GM12878 (cell line): ENCODE data around the gene FNTB.

Experiments
- BRCA1 ChIP-seq: IDR thresholded peaks from 2 replicates; pipeline ENCODE4 v1.6.1; 2011; ENCODE audit warnings: low read depth, low read length, improper control_type of control experiment
- CEBPB ChIP-seq, 2 experiments: fragments of 150-350 bp in 1 of 2; IDR thresholded peaks; 2 replicates each; pipeline ENCODE4 v1.6.1; 2012 to 2014; ENCODE audit warnings: low read depth in 2 of 2, low read length in 2 of 2, borderline replicate concordance in 1 of 2, inconsistent platforms in 1 of 2
- DPF2 ChIP-seq: fragments of 450-650 bp; IDR thresholded peaks from 2 replicates; pipeline ENCODE4 v1.6.1; 2017; ENCODE audit warnings: mild to moderate bottlenecking
- ESRRA ChIP-seq: IDR thresholded peaks from 2 replicates; pipeline ENCODE4 v1.6.1; 2012; ENCODE audit warnings: mild to moderate bottlenecking, low read length, improper control_type of control experiment
- GABPA ChIP-seq: IDR thresholded peaks from 2 replicates; pipeline ENCODE4 v1.6.1; 2014; ENCODE audit warnings: antibody characterized with exemption, low read depth, mild to moderate bottlenecking, inconsistent platforms
- MEF2B ChIP-seq: fragments of 450-650 bp; IDR thresholded peaks from 2 replicates; pipeline ENCODE4 v1.6.1; 2018; ENCODE audit warnings: mild to moderate bottlenecking, moderate library complexity; ENCODE audit not compliant: partially characterized antibody, poor library complexity, severe bottlenecking
- NFIC ChIP-seq: IDR thresholded peaks from 2 replicates; pipeline ENCODE4 v1.6.1; 2012; ENCODE audit warnings: low read depth, mild to moderate bottlenecking, inconsistent platforms, low read length, moderate library complexity
- NR2F1 ChIP-seq: fragments of 450-650 bp; conservative IDR thresholded peaks from 2 replicates; pipeline ENCODE4 v1.6.1; 2017; ENCODE audit warnings: mild to moderate bottlenecking
- TAF1 ChIP-seq: IDR thresholded peaks from 2 replicates; pipeline ENCODE4 v1.6.1; 2011; ENCODE audit warnings: mild to moderate bottlenecking, low read depth, low read length, borderline replicate concordance
- TF ChIP-seq, protein P1 (sequence below), 3 experiments: IDR thresholded peaks in 2 of 3; conservative IDR thresholded peaks in 1 of 3; 2 replicates each; pipeline ENCODE4 v1.5.1; 2011; ENCODE audit warnings: low read depth in 3 of 3, low read length in 3 of 3, mild to moderate bottlenecking in 3 of 3, control low read depth in 2 of 3, moderate library complexity in 2 of 3, inconsistent platforms in 1 of 3, mixed read lengths in 1 of 3; ENCODE audit not compliant: control insufficient read depth in 2 of 3, insufficient read depth in 1 of 3; ENCODE audit errors: extremely low read depth in 1 of 3
- TF ChIP-seq, protein P2 (sequence below): IDR thresholded peaks from 2 replicates; pipeline ENCODE4 v1.6.1; 2012; ENCODE audit warnings: mild to moderate bottlenecking, low read depth, low read length
- TF ChIP-seq, protein P3 (sequence below): fragments of 150-350 bp; IDR thresholded peaks from 2 replicates; pipeline ENCODE4 v1.6.1; 2016; ENCODE audit warnings: low read depth, low read length

DNA sequence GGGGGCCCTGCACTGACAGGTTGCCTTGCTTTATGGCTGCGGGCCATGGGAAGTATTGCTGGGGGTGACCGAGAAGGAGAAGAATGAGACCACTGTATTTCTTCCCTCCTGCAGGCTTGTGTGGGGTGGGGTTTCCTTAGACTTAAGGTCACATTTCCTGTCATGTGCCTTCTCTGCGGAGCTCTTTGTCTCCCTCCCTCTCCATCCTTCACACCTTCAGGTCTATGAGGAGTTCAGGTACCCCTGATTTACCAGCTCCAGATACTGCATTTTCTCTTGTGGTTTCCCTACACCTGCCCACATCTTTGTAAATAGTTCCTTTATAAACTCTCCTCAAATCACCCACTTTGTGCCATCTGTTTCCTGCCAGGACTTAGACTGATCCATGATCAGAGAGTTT is 3.6 kb downstream of the FNTB start:
- TF ChIP-seq, protein P1, sequence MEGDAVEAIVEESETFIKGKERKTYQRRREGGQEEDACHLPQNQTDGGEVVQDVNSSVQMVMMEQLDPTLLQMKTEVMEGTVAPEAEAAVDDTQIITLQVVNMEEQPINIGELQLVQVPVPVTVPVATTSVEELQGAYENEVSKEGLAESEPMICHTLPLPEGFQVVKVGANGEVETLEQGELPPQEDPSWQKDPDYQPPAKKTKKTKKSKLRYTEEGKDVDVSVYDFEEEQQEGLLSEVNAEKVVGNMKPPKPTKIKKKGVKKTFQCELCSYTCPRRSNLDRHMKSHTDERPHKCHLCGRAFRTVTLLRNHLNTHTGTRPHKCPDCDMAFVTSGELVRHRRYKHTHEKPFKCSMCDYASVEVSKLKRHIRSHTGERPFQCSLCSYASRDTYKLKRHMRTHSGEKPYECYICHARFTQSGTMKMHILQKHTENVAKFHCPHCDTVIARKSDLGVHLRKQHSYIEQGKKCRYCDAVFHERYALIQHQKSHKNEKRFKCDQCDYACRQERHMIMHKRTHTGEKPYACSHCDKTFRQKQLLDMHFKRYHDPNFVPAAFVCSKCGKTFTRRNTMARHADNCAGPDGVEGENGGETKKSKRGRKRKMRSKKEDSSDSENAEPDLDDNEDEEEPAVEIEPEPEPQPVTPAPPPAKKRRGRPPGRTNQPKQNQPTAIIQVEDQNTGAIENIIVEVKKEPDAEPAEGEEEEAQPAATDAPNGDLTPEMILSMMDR (IDR thresholded peaks at IDR 0.05 in 2 of 3, conservative IDR thresholded peaks at IDR 0.05 in 1 of 3; ENCODE audit: control insufficient read depth in 2 of 3, extremely low read depth in 1 of 3, insufficient read depth in 1 of 3, low read depth in 3 of 3, low read length in 3 of 3) = no peak
- TF ChIP-seq, protein P2, sequence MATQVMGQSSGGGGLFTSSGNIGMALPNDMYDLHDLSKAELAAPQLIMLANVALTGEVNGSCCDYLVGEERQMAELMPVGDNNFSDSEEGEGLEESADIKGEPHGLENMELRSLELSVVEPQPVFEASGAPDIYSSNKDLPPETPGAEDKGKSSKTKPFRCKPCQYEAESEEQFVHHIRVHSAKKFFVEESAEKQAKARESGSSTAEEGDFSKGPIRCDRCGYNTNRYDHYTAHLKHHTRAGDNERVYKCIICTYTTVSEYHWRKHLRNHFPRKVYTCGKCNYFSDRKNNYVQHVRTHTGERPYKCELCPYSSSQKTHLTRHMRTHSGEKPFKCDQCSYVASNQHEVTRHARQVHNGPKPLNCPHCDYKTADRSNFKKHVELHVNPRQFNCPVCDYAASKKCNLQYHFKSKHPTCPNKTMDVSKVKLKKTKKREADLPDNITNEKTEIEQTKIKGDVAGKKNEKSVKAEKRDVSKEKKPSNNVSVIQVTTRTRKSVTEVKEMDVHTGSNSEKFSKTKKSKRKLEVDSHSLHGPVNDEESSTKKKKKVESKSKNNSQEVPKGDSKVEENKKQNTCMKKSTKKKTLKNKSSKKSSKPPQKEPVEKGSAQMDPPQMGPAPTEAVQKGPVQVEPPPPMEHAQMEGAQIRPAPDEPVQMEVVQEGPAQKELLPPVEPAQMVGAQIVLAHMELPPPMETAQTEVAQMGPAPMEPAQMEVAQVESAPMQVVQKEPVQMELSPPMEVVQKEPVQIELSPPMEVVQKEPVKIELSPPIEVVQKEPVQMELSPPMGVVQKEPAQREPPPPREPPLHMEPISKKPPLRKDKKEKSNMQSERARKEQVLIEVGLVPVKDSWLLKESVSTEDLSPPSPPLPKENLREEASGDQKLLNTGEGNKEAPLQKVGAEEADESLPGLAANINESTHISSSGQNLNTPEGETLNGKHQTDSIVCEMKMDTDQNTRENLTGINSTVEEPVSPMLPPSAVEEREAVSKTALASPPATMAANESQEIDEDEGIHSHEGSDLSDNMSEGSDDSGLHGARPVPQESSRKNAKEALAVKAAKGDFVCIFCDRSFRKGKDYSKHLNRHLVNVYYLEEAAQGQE = no peak
- no peak for TF ChIP-seq BRCA1
- no peak for TF ChIP-seq DPF2
- no peak for TF ChIP-seq GABPA
- no peak for TF ChIP-seq NFIC
- no peak for TF ChIP-seq CEBPB (IDR thresholded peaks at IDR 0.05; ENCODE audit: borderline replicate concordance in 1 of 2, low read depth in 2 of 2, low read length in 2 of 2)
- no peak for TF ChIP-seq TAF1
- no peak for TF ChIP-seq NR2F1
- TF ChIP-seq ESRRA = no peak
- no peak for TF ChIP-seq MEF2B
- TF ChIP-seq, protein P3, sequence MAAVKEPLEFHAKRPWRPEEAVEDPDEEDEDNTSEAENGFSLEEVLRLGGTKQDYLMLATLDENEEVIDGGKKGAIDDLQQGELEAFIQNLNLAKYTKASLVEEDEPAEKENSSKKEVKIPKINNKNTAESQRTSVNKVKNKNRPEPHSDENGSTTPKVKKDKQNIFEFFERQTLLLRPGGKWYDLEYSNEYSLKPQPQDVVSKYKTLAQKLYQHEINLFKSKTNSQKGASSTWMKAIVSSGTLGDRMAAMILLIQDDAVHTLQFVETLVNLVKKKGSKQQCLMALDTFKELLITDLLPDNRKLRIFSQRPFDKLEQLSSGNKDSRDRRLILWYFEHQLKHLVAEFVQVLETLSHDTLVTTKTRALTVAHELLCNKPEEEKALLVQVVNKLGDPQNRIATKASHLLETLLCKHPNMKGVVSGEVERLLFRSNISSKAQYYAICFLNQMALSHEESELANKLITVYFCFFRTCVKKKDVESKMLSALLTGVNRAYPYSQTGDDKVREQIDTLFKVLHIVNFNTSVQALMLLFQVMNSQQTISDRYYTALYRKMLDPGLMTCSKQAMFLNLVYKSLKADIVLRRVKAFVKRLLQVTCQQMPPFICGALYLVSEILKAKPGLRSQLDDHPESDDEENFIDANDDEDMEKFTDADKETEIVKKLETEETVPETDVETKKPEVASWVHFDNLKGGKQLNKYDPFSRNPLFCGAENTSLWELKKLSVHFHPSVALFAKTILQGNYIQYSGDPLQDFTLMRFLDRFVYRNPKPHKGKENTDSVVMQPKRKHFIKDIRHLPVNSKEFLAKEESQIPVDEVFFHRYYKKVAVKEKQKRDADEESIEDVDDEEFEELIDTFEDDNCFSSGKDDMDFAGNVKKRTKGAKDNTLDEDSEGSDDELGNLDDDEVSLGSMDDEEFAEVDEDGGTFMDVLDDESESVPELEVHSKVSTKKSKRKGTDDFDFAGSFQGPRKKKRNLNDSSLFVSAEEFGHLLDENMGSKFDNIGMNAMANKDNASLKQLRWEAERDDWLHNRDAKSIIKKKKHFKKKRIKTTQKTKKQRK = no peak
